Stimulated activated CD4-positive, alpha-beta T cell treated with anti-CD3 and anti-CD28 coated beads, Interleukin-4, amount 100 ng/mL, for 4 hours (primary cell): ENCODE results near the gene PRDX5.

Experiments
- DNase-seq, 2 experiments: peaks; one replicate each; pipeline ENCODE4 v3.0.0-alpha.2; 2020

The PRDX5 gene

GRCh38 chr11:64327993-64328392, 10.1 kb downstream of the PRDX5 start:
- no peak for DNase-seq

- no peak for DNase-seq
Observed at GRCh38 chr11:64330888-64331287, 13.0 kb downstream of the PRDX5 start.

- peak; percentile 51 to 61 for DNase-seq
Observed at GRCh38 chr11:64331569-64332371, 13.8 kb downstream of the PRDX5 start.

GRCh38 chr11:64333556-64333955, 15.6 kb downstream of the PRDX5 start:
- DNase-seq = no peak

GRCh38 chr11:64334764-64335735, 17.1 kb downstream of the PRDX5 start:
- DNase-seq = no peak

GRCh38 chr11:64337538-64338249, 19.8 kb downstream of the PRDX5 start:
- no peak for DNase-seq

GRCh38 chr11:64338716-64339115, 20.8 kb downstream of the PRDX5 start:
- DNase-seq = no peak

- no peak for DNase-seq
Observed at GRCh38 chr11:64339286-64339685, 21.4 kb downstream of the PRDX5 start.

- peak; percentile 72 to 80 for DNase-seq
Observed at GRCh38 chr11:64339754-64340408, 22.0 kb downstream of the PRDX5 start, which contains the start of gene CCDC88B. Gene CCDC88B, plus strand, starts transcription at chr11:64340204. Its CDS starts 63 bp downstream, at chr11:64340267.

- DNase-seq = peak; percentile 65 to 78
Observed at GRCh38 chr11:64340671-64341335, 22.9 kb downstream of the PRDX5 start.

- no peak for DNase-seq
Observed at GRCh38 chr11:64341429-64341828, 23.5 kb downstream of the PRDX5 start.

GRCh38 chr11:64341851-64342791, 24.2 kb downstream of the PRDX5 start:
- DNase-seq = peak; percentile 86 to 89

- peak in 1 of 2 experiments; percentile 21 for DNase-seq
Observed at GRCh38 chr11:64342869-64343745, 25.2 kb downstream of the PRDX5 start.

GRCh38 chr11:64343767-64344559, 26.0 kb downstream of the PRDX5 start:
- DNase-seq = no peak

GRCh38 chr11:64344787-64345186, 26.9 kb downstream of the PRDX5 start:
- no peak for DNase-seq

- DNase-seq = no peak
Observed at GRCh38 chr11:64347193-64347867, 29.4 kb downstream of the PRDX5 start.

- DNase-seq = no peak
Observed at GRCh38 chr11:64348383-64349024, 30.6 kb downstream of the PRDX5 start.

- DNase-seq = no peak
Observed at GRCh38 chr11:64349025-64349387, 31.1 kb downstream of the PRDX5 start.
